Measurements from ENCODE around the gene SLC12A7.
"Not testable (repeated sequence)": the region's sequence is repeated elsewhere in the genome, so short reads cannot be mapped to it uniquely, and the experiment has no call there.

SLC12A7 gene

GRCh38 chr5:1076406-1076805 is 35.5 kb downstream of the SLC12A7 start:
- no peak for DNase-seq

GRCh38 chr5:1075931-1076330 is 35.9 kb downstream of the SLC12A7 start:
- DNase-seq: no peak

GRCh38 chr5:1075555-1075881 is 36.3 kb downstream of the SLC12A7 start:
- no peak for DNase-seq

GRCh38 chr5:1074816-1075554 is 36.9 kb downstream of the SLC12A7 start:
- no peak for DNase-seq

GRCh38 chr5:1074226-1074625 is 37.6 kb downstream of the SLC12A7 start:
- DNase-seq: no peak

- DNase-seq: no peak
Measured at GRCh38 chr5:1073239-1074102, 38.4 kb downstream of the SLC12A7 start.

GRCh38 chr5:1069720-1070088 is 42.2 kb downstream of the SLC12A7 start:
- no peak for DNase-seq

GRCh38 chr5:1068895-1069719 is 42.8 kb downstream of the SLC12A7 start:
- DNase-seq: no peak

GRCh38 chr5:1068204-1068894 is 43.5 kb downstream of the SLC12A7 start:
- no peak for DNase-seq

GRCh38 chr5:1067141-1068121 is 44.4 kb downstream of the SLC12A7 start:
- no peak for DNase-seq

- DNase-seq: no peak
Measured at GRCh38 chr5:1066676-1067075, 45.2 kb downstream of the SLC12A7 start.

GRCh38 chr5:1065891-1066650 is 45.8 kb downstream of the SLC12A7 start:
- no peak for DNase-seq

- DNase-seq: no peak
Measured at GRCh38 chr5:1065143-1065750, 46.6 kb downstream of the SLC12A7 start.

- no peak for DNase-seq
Measured at GRCh38 chr5:1064383-1065142, 47.3 kb downstream of the SLC12A7 start.

- no peak for DNase-seq
Measured at GRCh38 chr5:1063661-1064382, 48.0 kb downstream of the SLC12A7 start.

- no peak for DNase-seq
Measured at GRCh38 chr5:1062761-1063568, 48.9 kb downstream of the SLC12A7 start.

- DNase-seq: no peak
Measured at GRCh38 chr5:1061916-1062315, 49.9 kb downstream of the SLC12A7 start.

- not testable (repeated sequence) for DNase-seq
Measured at GRCh38 chr5:1061292-1061691, 50.6 kb downstream of the SLC12A7 start.

Measured in NCI-H1105 (cell line).